Left lung (tissue), 10 donors: Measurements from ENCODE around the gene PLAGL1. TPM values are rescaled to one million over a fixed set of nuclear protein-coding genes. Genes with fewer than 3 reads are reported as not detected.
"Not testable (repeated sequence)": the region's sequence is repeated elsewhere in the genome, so short reads cannot be mapped to it uniquely, and the experiment has no call there.

ENCODE experiments used
- ATAC-seq: fragments of 200-7000 bp; cut with Tn5 transposase; one replicate; pipeline ENCODE4 v1.9.1; 2020; ENCODE audit warnings: moderate library complexity
- DNase-seq, 4 donors: peaks; one replicate each; pipeline ENCODE4 v3.0.0-alpha.2; 2013 to 2020
- H3K27ac ChIP-seq, 2 donors: fragments of 200-600 bp; sonication (generic) in 1 of 2; one replicate each; pipeline versions ENCODE4 v1.5.0 to v1.8.0; 2020 to 2021
- H3K27me3 ChIP-seq, 2 donors: fragments of 200-600 bp; sonication (generic) in 1 of 2; one replicate each; pipeline versions ENCODE4 v1.5.0 to v1.8.0; 2020 to 2021
- H3K36me3 ChIP-seq, 2 donors: fragments of 200-600 bp; sonication (generic) in 1 of 2; one replicate each; pipeline versions ENCODE4 v1.5.0 to v1.8.0; 2020 to 2021
- H3K4me1 ChIP-seq, 2 donors: fragments of 200-600 bp; one replicate each; pipeline ENCODE4 v1.8.0; 2021
- H3K4me3 ChIP-seq, 2 donors: fragments of 200-600 bp; sonication (generic) in 1 of 2; one replicate each; pipeline versions ENCODE4 v1.5.0 to v1.8.0; 2020 to 2021; ENCODE audit warnings: mild to moderate bottlenecking in 1 of 2
- H3K9me3 ChIP-seq, 2 donors: fragments of 200-600 bp; sonication (generic) in 1 of 2; one replicate each; pipeline versions ENCODE4 v1.5.0 to v1.8.0; 2020 to 2021
- CTCF ChIP-seq, 2 donors: fragments of 200-600 bp; sonication (generic) in 1 of 2; IDR thresholded peaks; one replicate each; pipeline versions ENCODE4 v1.5.0 to v1.8.0; 2021; ENCODE audit warnings: antibody characterized with exemption in 2 of 2
- intact Hi-C, 2 donors: fragments of 100-400 bp; cut with DNase I; formaldehyde crosslinking; loops; one replicate each; pipeline versions ENCODE4 v1.11.2 to v1.14.2; 2022
- polyA plus RNA-seq, 6 donors: library from polyadenylated mRNA; unstranded; fragments of 120-200 nt; gene quantifications; one replicate each; pipeline ENCODE4 v1.2.1, GENCODE V29; 2013; ENCODE audit not compliant: insufficient read length in 6 of 6
- total RNA-seq, 2 donors: library from RNA; stranded (reverse); fragmentation: NEBNext Ultra II Directional; extraction: Animal tissue kit (Norgen Biotek cat#: 25700); gene quantifications; one replicate each; pipeline ENCODE4 v1.2.1, GENCODE V29; 2021
- donor health status: DM: no; HTN: yes; CAD: no.
- donor health status: DM: no; HTN: no; CAD: no.

The PLAGL1 gene
- total and polyA plus RNA-seq, 8 donors = 38.5 to 166 (median 137) TPM

- DNase-seq = no peak
- TF ChIP-seq CTCF (IDR thresholded peaks at IDR 0.05) = no peak
- intact Hi-C loops = no loop called here
- Histone ChIP-seq H3K36me3 (no peaks in the 10 kb centered on the region), H3K27me3 (no peaks in the 10 kb centered on the region), H3K9me3 (peaks cover 0 to 8% of the 10 kb centered on the region in 2 donors), H3K4me3 (no peak overlapping the region), H3K27ac (no peak overlapping the region), H3K4me1 (no peaks in the 10 kb centered on the region)
- ATAC-seq = no peak
Measured at GRCh38 chr6:144049386-144049785, 41.3 kb upstream of the PLAGL1 start.

GRCh38 chr6:144047688-144048087, 39.6 kb upstream of the PLAGL1 start:
- intact Hi-C loops = no loop called here
- H3K4me3 ChIP-seq = no peak overlapping the region
- peaks cover 0 to 8% of the 10 kb centered on the region in 2 donors for H3K9me3 ChIP-seq
- DNase-seq = no peak
- no peaks in the 10 kb centered on the region for H3K4me1 ChIP-seq
- no peak overlapping the region for H3K27ac ChIP-seq
- TF ChIP-seq CTCF (IDR thresholded peaks at IDR 0.05) = no peak
- ATAC-seq = no peak
- no peaks in the 10 kb centered on the region for H3K36me3 ChIP-seq
- no peaks in the 10 kb centered on the region for H3K27me3 ChIP-seq

GRCh38 chr6:144046672-144047071, 38.6 kb upstream of the PLAGL1 start:
- H3K4me1 ChIP-seq, H3K4me3 ChIP-seq, intact Hi-C loops, ATAC-seq, H3K27ac ChIP-seq, H3K27me3 ChIP-seq, H3K36me3 ChIP-seq, DNase-seq: not testable (repeated sequence)
- H3K9me3 ChIP-seq = peaks cover 0 to 13% of the 10 kb centered on the region in 2 donors

- ATAC-seq, H3K27ac ChIP-seq, H3K4me1 ChIP-seq, H3K36me3 ChIP-seq, DNase-seq, H3K27me3 ChIP-seq, intact Hi-C loops, H3K4me3 ChIP-seq: not testable (repeated sequence)
- H3K9me3 ChIP-seq = peaks cover 0 to 13% of the 10 kb centered on the region in 2 donors
Measured at GRCh38 chr6:144044989-144045388, 36.9 kb upstream of the PLAGL1 start.

GRCh38 chr6:144036835-144037195, 28.8 kb upstream of the PLAGL1 start:
- H3K27me3 ChIP-seq = no peaks in the 10 kb centered on the region
- peak; percentile 22 for ATAC-seq
- TF ChIP-seq CTCF (IDR thresholded peaks at IDR 0.05) = no peak
- H3K9me3 ChIP-seq = no peaks in the 10 kb centered on the region
- peak overlapping the region; percentile 73 to 92 for H3K27ac ChIP-seq
- H3K4me3 ChIP-seq = peak overlapping the region; percentile 12 to 31
- DNase-seq = no peak
- H3K36me3 ChIP-seq = no peaks in the 10 kb centered on the region
- H3K4me1 ChIP-seq = peaks cover 0 to 27% of the 10 kb centered on the region in 2 donors
- intact Hi-C loops = no loop called here

- DNase-seq = peak; percentile 17 to 74 (median 46)
Measured at GRCh38 chr6:144036064-144036834, 28.2 kb upstream of the PLAGL1 start.

More at GRCh38 chr6:144036064-144036834, 28.2 kb upstream of the PLAGL1 start:
- H3K36me3 ChIP-seq = no peaks in the 10 kb centered on the region
- H3K27ac ChIP-seq = peak overlapping the region; percentile 73 to 92
- peak; percentile 89 for ATAC-seq
- H3K27me3 ChIP-seq = no peaks in the 10 kb centered on the region
- peak overlapping the region; percentile 12 to 31 for H3K4me3 ChIP-seq
- no peaks in the 10 kb centered on the region for H3K9me3 ChIP-seq
- no peak for TF ChIP-seq CTCF (IDR thresholded peaks at IDR 0.05)
- intact Hi-C loops = no loop called here
- H3K4me1 ChIP-seq = peaks cover 0 to 27% of the 10 kb centered on the region in 2 donors
